ENCODE measurements around the gene ALDH8A1. TPM values are rescaled to one million over a fixed set of nuclear protein-coding genes. Genes with fewer than 3 reads are reported as not detected.

Gene ALDH8A1
- total and polyA plus RNA-seq, 2 of the 8 experiments (the other 6 are each of a cell fraction or from before 2014, with no cell fraction given) = 0.08 to 0.28 TPM

DNA sequence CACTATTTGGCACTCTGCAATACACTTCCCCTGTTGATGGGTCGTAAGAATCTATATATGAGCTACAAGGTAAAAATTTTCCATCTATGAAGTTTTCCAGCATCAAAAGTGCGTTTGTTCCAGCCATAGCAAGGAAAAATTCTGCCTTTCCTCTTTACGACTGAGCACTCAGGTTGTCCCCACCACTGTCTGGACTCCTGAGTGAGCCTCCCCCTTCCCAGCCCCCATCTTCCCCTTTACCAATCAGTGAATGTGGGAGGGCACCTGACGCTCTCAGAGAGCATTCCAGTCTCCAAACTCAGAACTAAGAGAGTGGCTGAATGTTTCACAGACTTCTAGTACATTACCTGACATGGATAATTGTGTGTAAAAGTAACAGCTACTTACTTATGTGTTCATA lies at the start of gene ALDH8A1 (continued):
- TF ChIP-seq, protein P1, sequence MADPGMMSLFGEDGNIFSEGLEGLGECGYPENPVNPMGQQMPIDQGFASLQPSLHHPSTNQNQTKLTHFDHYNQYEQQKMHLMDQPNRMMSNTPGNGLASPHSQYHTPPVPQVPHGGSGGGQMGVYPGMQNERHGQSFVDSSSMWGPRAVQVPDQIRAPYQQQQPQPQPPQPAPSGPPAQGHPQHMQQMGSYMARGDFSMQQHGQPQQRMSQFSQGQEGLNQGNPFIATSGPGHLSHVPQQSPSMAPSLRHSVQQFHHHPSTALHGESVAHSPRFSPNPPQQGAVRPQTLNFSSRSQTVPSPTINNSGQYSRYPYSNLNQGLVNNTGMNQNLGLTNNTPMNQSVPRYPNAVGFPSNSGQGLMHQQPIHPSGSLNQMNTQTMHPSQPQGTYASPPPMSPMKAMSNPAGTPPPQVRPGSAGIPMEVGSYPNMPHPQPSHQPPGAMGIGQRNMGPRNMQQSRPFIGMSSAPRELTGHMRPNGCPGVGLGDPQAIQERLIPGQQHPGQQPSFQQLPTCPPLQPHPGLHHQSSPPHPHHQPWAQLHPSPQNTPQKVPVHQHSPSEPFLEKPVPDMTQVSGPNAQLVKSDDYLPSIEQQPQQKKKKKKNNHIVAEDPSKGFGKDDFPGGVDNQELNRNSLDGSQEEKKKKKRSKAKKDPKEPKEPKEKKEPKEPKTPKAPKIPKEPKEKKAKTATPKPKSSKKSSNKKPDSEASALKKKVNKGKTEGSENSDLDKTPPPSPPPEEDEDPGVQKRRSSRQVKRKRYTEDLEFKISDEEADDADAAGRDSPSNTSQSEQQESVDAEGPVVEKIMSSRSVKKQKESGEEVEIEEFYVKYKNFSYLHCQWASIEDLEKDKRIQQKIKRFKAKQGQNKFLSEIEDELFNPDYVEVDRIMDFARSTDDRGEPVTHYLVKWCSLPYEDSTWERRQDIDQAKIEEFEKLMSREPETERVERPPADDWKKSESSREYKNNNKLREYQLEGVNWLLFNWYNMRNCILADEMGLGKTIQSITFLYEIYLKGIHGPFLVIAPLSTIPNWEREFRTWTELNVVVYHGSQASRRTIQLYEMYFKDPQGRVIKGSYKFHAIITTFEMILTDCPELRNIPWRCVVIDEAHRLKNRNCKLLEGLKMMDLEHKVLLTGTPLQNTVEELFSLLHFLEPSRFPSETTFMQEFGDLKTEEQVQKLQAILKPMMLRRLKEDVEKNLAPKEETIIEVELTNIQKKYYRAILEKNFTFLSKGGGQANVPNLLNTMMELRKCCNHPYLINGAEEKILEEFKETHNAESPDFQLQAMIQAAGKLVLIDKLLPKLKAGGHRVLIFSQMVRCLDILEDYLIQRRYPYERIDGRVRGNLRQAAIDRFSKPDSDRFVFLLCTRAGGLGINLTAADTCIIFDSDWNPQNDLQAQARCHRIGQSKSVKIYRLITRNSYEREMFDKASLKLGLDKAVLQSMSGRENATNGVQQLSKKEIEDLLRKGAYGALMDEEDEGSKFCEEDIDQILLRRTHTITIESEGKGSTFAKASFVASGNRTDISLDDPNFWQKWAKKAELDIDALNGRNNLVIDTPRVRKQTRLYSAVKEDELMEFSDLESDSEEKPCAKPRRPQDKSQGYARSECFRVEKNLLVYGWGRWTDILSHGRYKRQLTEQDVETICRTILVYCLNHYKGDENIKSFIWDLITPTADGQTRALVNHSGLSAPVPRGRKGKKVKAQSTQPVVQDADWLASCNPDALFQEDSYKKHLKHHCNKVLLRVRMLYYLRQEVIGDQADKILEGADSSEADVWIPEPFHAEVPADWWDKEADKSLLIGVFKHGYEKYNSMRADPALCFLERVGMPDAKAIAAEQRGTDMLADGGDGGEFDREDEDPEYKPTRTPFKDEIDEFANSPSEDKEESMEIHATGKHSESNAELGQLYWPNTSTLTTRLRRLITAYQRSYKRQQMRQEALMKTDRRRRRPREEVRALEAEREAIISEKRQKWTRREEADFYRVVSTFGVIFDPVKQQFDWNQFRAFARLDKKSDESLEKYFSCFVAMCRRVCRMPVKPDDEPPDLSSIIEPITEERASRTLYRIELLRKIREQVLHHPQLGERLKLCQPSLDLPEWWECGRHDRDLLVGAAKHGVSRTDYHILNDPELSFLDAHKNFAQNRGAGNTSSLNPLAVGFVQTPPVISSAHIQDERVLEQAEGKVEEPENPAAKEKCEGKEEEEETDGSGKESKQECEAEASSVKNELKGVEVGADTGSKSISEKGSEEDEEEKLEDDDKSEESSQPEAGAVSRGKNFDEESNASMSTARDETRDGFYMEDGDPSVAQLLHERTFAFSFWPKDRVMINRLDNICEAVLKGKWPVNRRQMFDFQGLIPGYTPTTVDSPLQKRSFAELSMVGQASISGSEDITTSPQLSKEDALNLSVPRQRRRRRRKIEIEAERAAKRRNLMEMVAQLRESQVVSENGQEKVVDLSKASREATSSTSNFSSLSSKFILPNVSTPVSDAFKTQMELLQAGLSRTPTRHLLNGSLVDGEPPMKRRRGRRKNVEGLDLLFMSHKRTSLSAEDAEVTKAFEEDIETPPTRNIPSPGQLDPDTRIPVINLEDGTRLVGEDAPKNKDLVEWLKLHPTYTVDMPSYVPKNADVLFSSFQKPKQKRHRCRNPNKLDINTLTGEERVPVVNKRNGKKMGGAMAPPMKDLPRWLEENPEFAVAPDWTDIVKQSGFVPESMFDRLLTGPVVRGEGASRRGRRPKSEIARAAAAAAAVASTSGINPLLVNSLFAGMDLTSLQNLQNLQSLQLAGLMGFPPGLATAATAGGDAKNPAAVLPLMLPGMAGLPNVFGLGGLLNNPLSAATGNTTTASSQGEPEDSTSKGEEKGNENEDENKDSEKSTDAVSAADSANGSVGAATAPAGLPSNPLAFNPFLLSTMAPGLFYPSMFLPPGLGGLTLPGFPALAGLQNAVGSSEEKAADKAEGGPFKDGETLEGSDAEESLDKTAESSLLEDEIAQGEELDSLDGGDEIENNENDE (IDR thresholded peaks at IDR 0.05; ENCODE audit: insufficient replicate concordance, low read length) = no peak
- TF ChIP-seq TAF7 (optimal IDR thresholded peaks at IDR 0.05; ENCODE audit: borderline replicate concordance, low read depth, low read length) (no peak), SP1 (IDR thresholded peaks at IDR 0.05; ENCODE audit: low read depth, low read length) (no peak), TAF1 (IDR thresholded peaks at IDR 0.05; ENCODE audit: low read depth, low read length) (no peak), EZH2 (IDR thresholded peaks at IDR 0.05; ENCODE audit: low read depth, low read length, severe bottlenecking) (no peak)
